NCI-H2107 treated with DMSO at 0.1 percent for 48 hours (cell line): ENCODE results near the gene SYT11.
"Not testable (repeated sequence)": the region's sequence is repeated elsewhere in the genome, so short reads cannot be mapped to it uniquely, and the experiment has no call there.

Experiments
- DNase-seq: peaks from one replicate; lab custom pipeline; 2025; ENCODE audit not compliant: unreplicated experiment; lab: John Stamatoyannopoulos, UW

SYT11 gene, protein sequence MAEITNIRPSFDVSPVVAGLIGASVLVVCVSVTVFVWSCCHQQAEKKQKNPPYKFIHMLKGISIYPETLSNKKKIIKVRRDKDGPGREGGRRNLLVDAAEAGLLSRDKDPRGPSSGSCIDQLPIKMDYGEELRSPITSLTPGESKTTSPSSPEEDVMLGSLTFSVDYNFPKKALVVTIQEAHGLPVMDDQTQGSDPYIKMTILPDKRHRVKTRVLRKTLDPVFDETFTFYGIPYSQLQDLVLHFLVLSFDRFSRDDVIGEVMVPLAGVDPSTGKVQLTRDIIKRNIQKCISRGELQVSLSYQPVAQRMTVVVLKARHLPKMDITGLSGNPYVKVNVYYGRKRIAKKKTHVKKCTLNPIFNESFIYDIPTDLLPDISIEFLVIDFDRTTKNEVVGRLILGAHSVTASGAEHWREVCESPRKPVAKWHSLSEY

DNA sequence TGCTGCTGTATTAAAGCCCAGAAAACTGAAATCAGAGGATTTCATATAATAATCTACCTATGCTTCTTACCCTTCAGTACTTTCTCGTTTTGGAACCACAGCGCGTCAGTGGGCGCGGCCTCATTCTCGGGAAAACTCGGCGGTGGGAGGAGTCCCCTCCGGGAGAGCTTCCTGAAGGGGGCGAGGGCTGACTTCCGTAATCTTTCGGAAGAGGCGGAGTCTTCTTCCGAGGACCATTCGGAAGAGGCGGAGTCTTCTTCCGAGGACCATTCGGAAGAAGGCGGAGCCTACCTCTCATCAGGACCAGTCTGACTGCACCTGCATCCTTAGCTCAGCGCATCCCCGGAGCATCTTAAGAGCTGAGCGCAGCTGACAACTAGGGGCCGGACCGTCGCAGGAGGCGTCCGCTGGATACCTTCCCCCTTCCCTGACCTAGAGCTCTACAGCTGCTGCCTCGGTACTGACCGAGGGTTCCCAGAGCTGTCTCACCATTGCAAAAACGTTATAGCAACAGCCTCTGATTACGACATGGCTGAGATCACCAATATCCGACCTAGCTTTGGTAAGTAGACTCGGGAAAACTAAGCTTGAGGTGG is at the start of gene SYT11:
SYT11 (plus strand) TSS at position 334 of the 596 bp plus-strand sequence; CDS start at position 529, 195 bp downstream.
- DNase-seq: peak; percentile 96

- DNase-seq: no peak
Observed at GRCh38 chr1:155812878-155813277, 46.5 kb upstream of the SYT11 start.

DNA sequence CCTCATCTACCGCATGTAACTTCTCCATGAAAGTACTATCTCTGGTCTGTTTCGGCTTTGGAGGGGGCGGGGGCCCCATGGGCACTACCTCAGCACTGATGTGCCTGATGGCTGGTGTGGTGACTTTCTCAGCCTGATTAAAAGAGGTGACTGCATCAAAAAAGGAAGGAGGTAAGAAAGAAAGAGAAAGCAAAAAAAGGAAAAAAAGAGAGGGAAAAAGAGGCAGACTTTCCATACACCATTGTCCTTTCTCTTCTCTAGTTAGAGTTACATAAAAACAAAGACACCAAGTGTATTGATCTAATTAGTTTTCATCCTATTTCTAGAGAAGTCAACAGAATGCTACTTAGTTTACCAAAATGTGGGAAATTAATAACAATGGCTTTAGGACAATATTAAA is 45.7 kb upstream of the SYT11 start:
- no peak for DNase-seq

DNA sequence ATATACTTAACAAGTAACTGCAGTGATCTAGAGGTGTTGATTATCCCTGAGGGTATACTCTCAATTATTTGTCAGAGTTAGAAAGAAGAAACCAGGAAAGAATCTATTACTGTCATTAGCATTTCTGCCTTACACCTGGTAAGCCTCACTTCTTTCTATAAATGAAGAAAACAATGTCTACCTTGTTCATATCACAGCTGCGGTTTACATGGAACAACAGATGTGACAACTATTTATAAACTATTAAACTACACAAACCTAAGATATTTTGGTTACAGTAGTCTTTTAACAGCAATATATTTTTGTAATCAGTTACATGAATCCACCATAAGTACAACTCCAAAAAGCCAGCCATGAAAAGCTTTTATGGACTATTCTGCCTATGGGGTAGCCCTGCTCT is 43.0 kb upstream of the SYT11 start:
- no peak for DNase-seq

GRCh38 chr1:155827450-155827849 is 31.9 kb upstream of the SYT11 start:
- DNase-seq: no peak

DNA sequence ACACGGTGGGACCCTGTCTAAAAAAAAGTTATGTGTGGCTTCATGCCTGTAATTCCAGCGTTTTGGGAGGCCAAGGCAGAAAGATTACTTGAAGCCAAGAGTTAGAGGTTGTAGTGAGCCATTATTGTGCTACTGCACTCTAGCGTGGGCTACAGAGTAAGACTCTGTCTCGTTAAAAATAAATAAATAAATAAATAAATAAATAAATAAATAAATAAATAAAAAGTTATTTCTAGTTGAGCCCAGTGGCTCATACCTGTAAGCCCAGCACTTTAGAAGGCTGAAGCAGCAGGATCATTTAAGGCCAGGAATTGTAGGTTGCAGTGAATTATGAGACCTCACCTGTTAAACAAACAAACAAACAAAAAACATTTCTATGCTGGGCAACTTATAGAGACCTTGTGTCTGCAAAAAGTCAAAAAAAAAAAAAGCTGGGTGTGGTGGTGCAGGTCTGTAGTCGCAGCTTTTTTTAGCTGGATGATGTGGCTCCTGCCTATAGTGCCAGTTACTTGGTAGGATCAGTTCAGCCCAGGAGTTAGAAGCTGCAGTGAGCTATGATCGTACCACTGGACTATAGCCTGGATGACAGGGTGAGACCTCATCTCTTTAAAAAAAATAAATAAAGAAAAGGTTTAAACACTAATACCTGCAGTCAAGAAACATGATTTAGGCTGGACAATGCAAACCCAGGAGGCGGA is 27.9 kb upstream of the SYT11 start:
- DNase-seq: no peak

DNA sequence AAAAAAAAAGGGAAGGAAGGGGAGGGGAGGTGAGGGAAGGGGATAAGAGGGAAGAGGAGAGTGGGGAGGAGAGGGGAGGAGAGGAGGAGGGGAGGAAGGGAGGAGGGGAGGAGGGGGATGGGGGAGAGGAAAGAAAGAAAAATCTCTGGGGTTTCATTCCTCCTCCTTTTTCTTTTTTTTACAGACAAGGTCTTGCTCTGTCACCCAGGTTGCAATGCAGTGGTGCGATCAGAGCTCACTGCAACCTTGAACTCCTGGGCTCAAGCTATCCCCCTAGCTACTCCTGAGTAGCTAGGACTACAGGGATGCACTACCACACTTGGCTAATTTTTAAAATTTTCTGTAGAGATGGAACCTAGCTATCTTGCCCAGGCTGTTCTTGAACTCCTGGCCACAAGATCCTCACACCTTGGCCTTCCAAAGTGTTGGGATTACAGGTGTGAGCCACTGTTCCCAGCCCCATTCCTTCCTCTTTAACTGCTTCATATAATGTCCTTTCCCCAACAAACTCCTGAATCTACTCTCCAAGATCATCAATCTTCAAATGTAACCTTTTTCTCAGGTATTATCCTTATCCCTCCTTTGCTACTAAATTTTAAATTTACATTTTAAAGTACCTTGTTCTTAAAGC is 25.6 kb upstream of the SYT11 start:
- DNase-seq: no peak

DNA sequence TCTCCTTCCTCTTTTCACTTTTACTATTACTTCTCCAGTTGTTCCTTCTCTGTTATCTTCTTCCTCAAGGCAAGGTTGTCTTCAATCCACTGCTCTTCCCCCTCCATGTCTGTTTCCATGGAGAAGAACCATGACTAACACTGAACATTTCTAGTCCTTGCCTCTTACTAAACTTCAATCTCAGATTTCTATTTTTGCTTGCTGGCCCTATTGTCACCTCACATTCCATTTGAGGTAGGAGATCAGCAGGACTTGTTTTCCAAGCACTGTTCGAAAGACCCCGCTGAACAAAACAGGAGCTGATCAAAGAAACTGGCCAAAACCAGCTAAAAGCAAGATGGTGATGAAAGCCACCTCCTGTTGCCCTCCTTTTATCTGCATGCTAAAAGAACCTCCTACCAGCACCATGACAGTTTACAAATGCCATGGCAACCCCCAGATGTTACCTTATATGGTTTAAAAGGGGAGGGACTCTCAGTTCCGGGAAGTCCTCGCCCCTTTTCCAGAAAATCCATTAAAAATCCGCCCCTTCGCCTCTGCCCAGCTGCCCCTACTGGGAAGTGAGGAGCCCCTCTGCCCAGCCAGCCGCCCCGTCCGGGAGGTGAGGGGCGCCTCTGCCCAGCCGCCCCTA is 25.0 kb upstream of the SYT11 start:
- no peak for DNase-seq

GRCh38 chr1:155834927-155835399 is 24.4 kb upstream of the SYT11 start:
- not testable (repeated sequence) for DNase-seq

DNA sequence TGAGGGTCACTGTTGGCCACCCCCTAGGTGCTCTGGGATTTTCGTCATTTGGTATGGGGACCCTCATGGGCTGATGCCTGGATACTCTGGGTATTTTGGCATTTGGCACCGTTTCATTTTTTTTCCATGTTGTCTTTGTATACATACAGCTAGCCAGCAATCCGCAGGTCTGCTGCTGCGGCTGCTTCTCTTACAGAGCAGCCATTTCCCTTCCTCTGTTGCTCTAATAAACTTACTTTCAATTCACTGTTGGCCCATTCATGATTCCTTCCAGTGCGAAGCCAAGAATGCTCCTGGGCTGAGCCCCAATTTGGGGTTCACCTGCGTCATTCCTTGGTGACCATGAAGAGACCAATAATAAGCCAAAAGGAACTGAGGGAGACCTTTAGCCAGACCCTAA is 23.8 kb upstream of the SYT11 start:
- no peak for DNase-seq

GRCh38 chr1:155840386-155840785 is 19.0 kb upstream of the SYT11 start:
- no peak for DNase-seq

DNA sequence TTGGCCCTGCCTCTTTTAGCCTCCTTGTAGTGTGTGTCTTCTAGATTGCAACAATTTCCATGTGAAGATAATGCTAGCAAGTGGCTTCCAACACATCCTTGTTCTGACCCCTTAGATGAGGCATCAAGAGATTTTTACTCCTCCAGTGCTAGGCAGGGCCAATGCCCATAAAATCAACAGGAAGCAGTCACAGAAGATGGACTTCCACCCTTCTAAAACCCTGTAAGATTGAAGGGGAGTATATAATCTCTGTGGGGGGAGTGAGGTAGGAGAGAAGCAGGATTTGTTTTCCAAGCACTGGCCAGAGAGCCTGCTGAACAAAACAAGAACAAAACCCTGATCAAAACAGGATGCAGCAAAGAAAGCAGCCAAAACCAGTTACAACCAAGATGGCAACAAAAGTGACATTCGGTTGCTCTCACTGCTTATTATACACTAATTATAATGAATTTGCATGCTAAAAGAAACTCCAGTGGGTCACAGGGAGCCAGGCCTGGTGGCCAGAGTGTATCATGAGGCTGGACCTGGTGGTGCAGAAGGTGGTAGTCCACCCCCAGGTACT is 14.4 kb upstream of the SYT11 start:
- no peak for DNase-seq

GRCh38 chr1:155847823-155848529 is 11.4 kb upstream of the SYT11 start:
- no peak for DNase-seq

DNA sequence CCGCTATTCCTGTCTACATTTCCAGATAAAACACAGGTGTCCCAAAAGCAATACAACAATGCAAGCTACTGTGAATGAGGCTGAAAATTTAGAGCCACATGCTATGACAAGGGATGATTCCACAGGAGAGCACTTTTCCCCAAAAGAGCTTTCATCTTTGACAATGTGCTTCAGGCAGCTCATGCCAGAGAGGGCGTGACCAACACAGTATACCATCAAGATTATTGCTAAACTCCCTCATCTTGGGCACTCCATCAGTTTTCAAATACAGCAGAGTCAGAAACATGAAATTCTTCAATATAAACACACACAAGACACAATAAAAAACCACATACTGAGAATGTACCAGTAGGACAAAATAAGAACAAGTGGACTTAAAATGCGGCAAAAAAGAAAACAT is 9.0 kb upstream of the SYT11 start:
- DNase-seq: no peak

DNA sequence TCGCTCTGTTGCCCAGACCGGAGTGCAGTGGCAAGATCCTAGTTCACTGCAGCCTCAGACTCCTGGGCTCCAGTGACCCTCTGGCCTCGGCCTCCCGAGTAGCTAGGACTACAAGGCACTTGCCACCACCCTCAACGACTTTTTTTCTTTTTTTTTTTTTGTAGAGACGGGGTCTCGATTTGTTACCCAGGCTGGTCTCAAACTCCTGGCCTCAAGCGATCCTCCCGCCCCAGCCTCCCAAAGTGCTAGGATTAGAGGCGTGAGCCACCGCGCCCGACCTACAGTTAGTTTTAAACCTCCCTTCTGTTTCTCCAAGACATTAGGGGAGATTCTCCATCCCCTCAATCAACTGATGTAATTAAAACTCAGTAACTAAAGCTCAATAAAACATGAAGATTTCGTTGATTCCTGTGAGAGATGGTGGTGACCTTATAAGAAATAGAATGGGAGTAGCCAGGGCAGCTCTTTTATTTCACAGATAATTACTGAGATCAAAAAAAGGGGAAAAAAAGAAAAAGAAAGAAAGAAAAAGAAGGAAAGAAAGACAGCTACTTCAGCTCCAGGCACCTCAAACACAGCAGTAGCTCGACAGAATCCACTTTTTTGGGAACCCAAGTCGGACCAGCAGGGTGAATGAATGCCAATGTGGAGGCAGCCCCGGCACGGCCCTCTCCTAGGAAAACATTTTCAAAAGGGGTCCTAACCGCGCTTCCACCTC is 3.0 kb upstream of the SYT11 start:
- DNase-seq: no peak

DNA sequence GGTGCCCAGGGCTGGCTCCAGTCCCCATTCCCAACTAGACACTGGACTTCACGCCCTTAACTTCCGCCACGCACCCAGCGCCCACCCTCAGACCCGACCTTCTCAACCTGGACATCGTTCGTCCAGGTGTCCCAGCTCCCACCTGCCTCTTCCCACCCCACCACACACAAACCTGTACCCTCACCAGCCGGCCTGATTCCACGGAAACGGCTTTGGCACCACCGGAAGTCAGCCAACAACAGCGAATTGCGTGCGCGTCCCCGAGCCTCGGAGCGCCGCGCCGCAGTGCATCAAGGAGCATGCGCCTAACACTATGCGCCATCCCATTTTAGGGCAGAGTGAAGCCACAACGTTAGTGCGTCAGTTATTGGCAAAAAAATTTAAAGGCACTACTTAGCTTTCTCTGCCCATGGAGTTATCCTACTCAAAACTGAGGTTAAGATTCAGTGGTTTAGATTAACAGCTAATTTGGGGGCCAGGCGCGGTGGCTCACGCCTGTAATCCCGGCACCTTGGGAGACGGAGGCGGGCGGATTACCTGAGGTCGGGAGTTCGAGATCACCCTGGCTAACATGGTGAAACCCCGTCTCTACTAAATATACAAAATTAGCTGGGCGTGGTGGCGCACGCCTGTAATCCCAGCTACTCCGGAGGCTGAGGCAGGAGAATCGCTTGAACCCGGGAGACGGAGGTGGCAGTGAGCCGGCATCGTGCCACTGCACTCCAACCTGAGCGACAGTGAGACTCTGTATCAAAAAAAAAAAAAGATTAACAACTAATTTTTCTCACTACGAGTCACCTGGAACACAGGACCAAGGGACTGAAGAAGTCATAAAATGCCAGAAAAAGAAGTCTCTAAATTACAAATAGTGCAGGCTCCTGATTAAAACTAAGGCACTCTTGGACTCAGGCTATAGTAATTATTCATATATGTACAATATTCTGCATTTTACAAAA is 2.1 kb upstream of the SYT11 start, which contains the start of gene GON4L:
GON4L (minus strand) TSS at position 240 of the 956 bp plus-strand sequence. CDS start 3,434 bp downstream, outside the sequence.
- peak; percentile 90 for DNase-seq

- DNase-seq: no peak
Observed at GRCh38 chr1:155858800-155859233, 550 bp upstream of the SYT11 start.
